Progenitor cell of endocrine pancreas (in vitro differentiated cells): Measurements from ENCODE around the gene KCNK3. TPM values are rescaled to one million over a fixed set of nuclear protein-coding genes. Genes with fewer than 3 reads are reported as not detected.

Experiments
- DNase-seq: peaks from one replicate; pipeline ENCODE4 v3.0.0; 2021; ENCODE audit warnings: low spot score; ENCODE audit not compliant: unreplicated experiment
- H3K27ac Mint-ChIP-seq: 2 replicates; pipeline ENCODE4 v1.8.0; 2021; ENCODE audit warnings: mild to moderate bottlenecking, moderate library complexity, mixed read lengths
- H3K27me3 Mint-ChIP-seq: 2 replicates; pipeline ENCODE4 v1.8.0; 2021; ENCODE audit warnings: mixed read lengths
- H3K36me3 Mint-ChIP-seq: 2 replicates; pipeline ENCODE4 v1.8.0; 2022; ENCODE audit warnings: mixed read lengths; ENCODE audit not compliant: insufficient read depth
- H3K4me1 Mint-ChIP-seq: 2 replicates; pipeline ENCODE4 v1.8.0; 2021; ENCODE audit warnings: low read depth, mixed read lengths
- H3K4me3 Mint-ChIP-seq: 2 replicates; pipeline ENCODE4 v1.8.0; 2021; ENCODE audit warnings: low read depth, mild to moderate bottlenecking, moderate library complexity, mixed read lengths
- H3K9me3 Mint-ChIP-seq: 2 replicates; pipeline ENCODE4 v1.8.0; 2021; ENCODE audit warnings: low read depth, mixed read lengths
- CTCF ChIP-seq: fragments of 200-600 bp; sonication (generic); IDR thresholded peaks from one replicate; pipeline ENCODE4 v1.5.0; 2021; ENCODE audit warnings: antibody characterized with exemption, mild to moderate bottlenecking; ENCODE audit not compliant: unreplicated experiment
- total RNA-seq: library from RNA; stranded (reverse); gene quantifications from 2 replicates; pipeline ENCODE4 v1.2.1, GENCODE V29; 2021

Gene KCNK3
- total RNA-seq, 1 donor from 2014 or later = 1.5 TPM

DNA sequence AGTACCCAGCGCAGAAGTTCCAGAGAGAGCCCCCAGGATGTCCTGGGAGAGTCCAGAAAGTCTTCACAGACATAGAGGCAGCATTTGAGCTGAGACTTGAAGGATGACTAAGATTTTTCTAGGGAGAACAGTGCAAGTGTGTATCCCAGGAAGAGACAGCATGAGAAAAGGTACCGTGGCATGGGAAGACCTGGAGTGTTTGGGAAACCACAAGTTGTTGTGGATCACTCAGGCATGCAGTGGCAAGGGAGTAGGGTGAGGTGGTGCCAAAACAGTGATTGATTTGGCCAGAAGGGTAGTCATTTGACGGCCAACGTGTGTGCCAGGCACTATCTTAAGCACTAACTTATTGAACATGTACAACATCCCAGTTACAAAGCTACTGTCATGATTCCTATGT, 24.5 kb upstream of the KCNK3 start:
- Mint-ChIP-seq H3K36me3 (no peaks in the 10 kb centered on the region), H3K9me3 (peaks cover 9% of the 10 kb centered on the region), H3K4me1 (no peaks in the 10 kb centered on the region), H3K4me3 (no peak overlapping the region), H3K27ac (no peak overlapping the region), H3K27me3 (peaks cover 26% of the 10 kb centered on the region)
- no peak for TF ChIP-seq CTCF
- no peak for DNase-seq

- no peaks in the 10 kb centered on the region for H3K4me1 Mint-ChIP-seq
- no peak for TF ChIP-seq CTCF
- peaks cover 9% of the 10 kb centered on the region for H3K9me3 Mint-ChIP-seq
- no peak overlapping the region for H3K27ac Mint-ChIP-seq
- no peak overlapping the region for H3K4me3 Mint-ChIP-seq
- no peak for DNase-seq
- no peaks in the 10 kb centered on the region for H3K36me3 Mint-ChIP-seq
- H3K27me3 Mint-ChIP-seq = peaks cover 32% of the 10 kb centered on the region
Observed at GRCh38 chr2:26668856-26669750, 23.4 kb upstream of the KCNK3 start.

GRCh38 chr2:26670171-26670570, 22.4 kb upstream of the KCNK3 start:
- no peaks in the 10 kb centered on the region for H3K36me3 Mint-ChIP-seq
- H3K4me1 Mint-ChIP-seq = no peaks in the 10 kb centered on the region
- TF ChIP-seq CTCF = no peak
- H3K9me3 Mint-ChIP-seq = peaks cover 9% of the 10 kb centered on the region
- H3K4me3 Mint-ChIP-seq = no peak overlapping the region
- H3K27me3 Mint-ChIP-seq = peaks cover 32% of the 10 kb centered on the region
- no peak for DNase-seq
- H3K27ac Mint-ChIP-seq = no peak overlapping the region

GRCh38 chr2:26670931-26671460, 21.5 kb upstream of the KCNK3 start:
- Mint-ChIP-seq H3K27ac (no peak overlapping the region), H3K4me3 (no peak overlapping the region), H3K9me3 (peaks cover 5% of the 10 kb centered on the region), H3K36me3 (no peaks in the 10 kb centered on the region), H3K4me1 (no peaks in the 10 kb centered on the region), H3K27me3 (peaks cover 32% of the 10 kb centered on the region)
- TF ChIP-seq CTCF = no peak
- DNase-seq = no peak

GRCh38 chr2:26671691-26672090, 20.8 kb upstream of the KCNK3 start:
- H3K36me3 Mint-ChIP-seq = no peaks in the 10 kb centered on the region
- no peak for DNase-seq
- H3K27me3 Mint-ChIP-seq = peaks cover 30% of the 10 kb centered on the region
- peaks cover 4% of the 10 kb centered on the region for H3K9me3 Mint-ChIP-seq
- H3K4me3 Mint-ChIP-seq = no peak overlapping the region
- no peak overlapping the region for H3K27ac Mint-ChIP-seq
- H3K4me1 Mint-ChIP-seq = no peaks in the 10 kb centered on the region
- TF ChIP-seq CTCF = no peak
